GM13976 (cell line): ENCODE data around the gene EMP1.

ENCODE experiments used
- DNase-seq: peaks from one replicate; pipeline ENCODE4 v3.0.0; 2012; ENCODE audit warnings: low spot score
- in situ Hi-C: fragments of 300-500 bp; cut with MboI; formaldehyde crosslinking; loops from one replicate; pipeline ENCODE4 v1.12.0; 2022; ENCODE audit warnings: low sequenced_read_pairs, mixed read lengths, inconsistent platforms; ENCODE audit not compliant: unreplicated experiment
- TF ChIP-seq, protein P1 (sequence below): IDR thresholded peaks from 2 replicates; pipeline ENCODE4 v1.5.1; 2012; ENCODE audit warnings: borderline replicate concordance, mild to moderate bottlenecking; ENCODE audit not compliant: insufficient read depth; ENCODE audit errors: extremely low read depth, missing control alignments, control extremely low read depth

Gene EMP1

DNA sequence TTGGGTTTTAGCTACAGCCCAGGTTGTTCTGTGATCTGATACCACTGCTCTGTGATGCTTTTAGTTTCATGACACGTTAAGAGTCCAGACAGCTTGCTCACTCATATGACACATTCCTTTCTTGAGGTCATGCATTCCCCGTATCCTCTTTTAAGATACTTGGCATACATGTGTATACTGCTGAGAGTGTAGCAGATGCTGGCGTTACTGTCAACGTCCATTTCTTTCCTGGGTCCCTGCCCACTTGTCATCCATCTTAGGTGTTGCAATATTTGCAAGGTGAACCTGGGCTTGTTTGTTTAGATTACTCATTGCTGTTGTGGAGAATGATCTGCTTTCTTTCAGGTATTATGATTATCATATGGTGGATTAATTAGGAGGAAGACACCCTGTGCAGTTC, 9.1 kb upstream of the EMP1 start:
- in situ Hi-C loops: no loop called here
- TF ChIP-seq, protein P1, sequence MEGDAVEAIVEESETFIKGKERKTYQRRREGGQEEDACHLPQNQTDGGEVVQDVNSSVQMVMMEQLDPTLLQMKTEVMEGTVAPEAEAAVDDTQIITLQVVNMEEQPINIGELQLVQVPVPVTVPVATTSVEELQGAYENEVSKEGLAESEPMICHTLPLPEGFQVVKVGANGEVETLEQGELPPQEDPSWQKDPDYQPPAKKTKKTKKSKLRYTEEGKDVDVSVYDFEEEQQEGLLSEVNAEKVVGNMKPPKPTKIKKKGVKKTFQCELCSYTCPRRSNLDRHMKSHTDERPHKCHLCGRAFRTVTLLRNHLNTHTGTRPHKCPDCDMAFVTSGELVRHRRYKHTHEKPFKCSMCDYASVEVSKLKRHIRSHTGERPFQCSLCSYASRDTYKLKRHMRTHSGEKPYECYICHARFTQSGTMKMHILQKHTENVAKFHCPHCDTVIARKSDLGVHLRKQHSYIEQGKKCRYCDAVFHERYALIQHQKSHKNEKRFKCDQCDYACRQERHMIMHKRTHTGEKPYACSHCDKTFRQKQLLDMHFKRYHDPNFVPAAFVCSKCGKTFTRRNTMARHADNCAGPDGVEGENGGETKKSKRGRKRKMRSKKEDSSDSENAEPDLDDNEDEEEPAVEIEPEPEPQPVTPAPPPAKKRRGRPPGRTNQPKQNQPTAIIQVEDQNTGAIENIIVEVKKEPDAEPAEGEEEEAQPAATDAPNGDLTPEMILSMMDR: no peak
- DNase-seq: no peak

DNA sequence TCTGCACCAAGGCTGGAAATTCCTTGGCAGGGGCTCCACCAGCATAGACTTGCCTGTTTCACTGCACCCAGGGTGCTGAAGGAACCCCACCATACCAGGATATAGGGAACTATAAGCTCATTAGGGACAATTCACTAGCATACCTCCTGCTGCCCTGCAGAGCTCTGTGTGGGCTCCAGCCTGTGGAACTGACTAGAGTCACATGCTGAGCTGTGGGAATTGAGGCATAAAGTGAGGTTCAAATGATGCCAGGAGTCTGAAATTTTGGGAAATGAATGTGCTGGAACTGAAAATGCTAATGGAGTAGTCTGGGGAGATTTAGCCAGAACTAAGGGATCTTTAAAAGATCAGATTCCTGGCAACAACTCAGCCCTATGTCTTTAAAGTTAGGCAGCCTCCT, 7.3 kb upstream of the EMP1 start:
- in situ Hi-C loops: no loop called here
- DNase-seq: no peak
- TF ChIP-seq, protein P1: no peak

DNA sequence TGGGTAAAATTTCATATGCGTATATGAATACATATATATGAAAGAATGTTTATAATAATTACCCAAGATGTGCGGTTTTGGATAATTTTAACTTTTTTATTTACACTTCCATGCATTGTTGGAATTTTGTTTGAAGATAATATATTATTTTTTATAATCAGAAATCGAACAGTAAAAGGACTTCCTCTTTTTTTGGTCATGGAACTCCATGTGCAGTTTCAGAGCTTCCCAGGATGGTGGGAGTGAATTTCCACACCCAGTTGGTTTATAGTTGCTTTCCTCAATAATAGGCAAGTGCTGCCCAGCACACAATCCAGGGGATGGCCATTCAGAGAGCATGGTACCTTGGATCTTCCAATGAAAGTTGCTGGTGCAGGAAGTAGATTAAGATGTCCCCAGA, 6.3 kb upstream of the EMP1 start:
- no peak for DNase-seq
- in situ Hi-C loops: no loop called here
- TF ChIP-seq, protein P1: no peak

DNA sequence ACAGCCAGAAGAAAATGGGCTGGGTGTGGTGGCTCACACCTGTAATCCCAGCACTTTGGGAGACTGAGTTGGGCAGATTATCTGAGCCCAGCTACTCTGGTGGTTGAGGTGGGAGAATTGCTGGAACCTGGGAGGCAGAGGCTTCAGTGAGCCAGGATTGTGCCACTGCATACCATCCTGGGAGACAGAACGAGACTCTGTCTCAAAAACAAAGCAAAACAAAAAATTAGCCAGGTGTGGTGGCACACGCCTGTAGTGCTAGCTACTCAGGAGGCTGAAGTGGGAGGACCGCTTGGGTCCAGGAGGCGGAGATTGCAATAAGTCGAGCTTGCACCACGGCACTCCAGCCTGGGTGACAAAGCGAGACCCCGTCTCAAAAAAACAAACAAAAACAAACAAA, 3.8 kb upstream of the EMP1 start:
- in situ Hi-C loops: no loop called here
- DNase-seq: no peak
- TF ChIP-seq, protein P1: no peak

DNA sequence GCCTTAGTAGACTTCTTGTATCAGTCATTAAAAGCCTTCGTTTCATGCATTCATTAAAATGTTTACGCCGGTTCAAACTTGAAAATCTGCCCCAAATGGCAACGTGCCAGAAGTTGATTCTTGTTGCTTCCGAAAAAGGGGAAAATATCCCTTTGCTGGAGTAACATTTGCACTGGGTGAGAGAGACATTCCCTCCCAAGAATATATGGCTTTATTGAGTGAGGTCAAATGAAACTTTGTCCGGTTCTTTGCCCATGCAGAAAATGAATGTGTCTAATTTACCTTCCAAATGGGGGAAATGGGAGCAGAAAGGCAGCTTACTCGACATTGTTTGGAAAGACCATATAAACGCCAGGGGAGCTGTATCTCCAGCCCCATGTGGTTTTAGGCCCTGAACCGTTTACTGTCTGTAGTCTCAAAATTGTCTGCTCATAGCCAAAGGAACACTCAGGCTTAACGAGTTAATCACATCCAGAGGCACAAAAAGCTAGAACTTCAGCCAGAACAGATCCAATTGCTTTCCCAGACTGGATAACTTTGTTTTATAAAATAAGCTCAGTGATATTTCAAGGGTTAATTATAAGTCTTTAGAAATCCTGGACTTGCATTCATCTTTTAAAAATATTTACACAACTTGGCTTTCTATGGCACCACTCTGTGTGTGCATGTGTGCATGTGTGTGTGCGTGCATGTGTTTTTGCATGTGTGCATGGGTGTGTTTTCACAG, 2.9 kb upstream of the EMP1 start:
- in situ Hi-C loops: no loop called here
- DNase-seq: no peak
- TF ChIP-seq, protein P1: no peak

DNA sequence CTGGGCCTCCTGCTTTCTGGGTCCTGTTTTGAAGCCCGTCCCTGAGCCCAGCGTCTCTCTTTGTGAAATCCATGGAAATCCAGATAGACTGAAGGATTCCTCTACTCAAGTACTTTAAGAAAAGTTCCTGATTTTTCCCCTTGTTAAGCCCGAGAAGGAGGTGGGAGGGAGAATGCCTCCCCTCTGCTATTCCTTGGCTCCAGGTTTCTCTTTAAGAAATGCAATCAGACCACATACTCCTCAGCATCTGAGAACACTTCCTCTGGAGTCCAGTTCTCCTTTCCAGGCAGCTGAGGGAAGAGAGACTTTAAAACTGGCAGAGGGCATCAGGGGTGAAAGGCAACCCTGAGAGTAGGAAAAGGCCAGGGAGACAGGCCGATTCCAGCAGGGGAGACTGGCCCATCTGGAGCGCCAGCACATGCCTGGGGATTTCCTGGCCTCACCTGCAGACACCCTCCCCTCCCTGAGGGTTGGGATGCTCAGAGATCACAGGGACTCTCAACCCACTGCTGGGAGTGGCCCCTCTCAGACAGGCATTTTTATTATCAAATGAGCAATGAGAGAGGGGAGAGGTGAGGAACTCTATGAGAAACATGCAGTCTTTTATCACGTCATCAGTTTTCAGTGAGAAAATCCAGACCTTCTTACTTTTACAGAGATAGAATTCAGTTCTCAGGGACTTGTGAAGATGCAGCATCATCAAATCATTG, 2.0 kb upstream of the EMP1 start:
- in situ Hi-C loops: no loop called here
- TF ChIP-seq, protein P1: no peak
- DNase-seq: no peak
